ENCODE data around the gene INS.

INS gene

DNA sequence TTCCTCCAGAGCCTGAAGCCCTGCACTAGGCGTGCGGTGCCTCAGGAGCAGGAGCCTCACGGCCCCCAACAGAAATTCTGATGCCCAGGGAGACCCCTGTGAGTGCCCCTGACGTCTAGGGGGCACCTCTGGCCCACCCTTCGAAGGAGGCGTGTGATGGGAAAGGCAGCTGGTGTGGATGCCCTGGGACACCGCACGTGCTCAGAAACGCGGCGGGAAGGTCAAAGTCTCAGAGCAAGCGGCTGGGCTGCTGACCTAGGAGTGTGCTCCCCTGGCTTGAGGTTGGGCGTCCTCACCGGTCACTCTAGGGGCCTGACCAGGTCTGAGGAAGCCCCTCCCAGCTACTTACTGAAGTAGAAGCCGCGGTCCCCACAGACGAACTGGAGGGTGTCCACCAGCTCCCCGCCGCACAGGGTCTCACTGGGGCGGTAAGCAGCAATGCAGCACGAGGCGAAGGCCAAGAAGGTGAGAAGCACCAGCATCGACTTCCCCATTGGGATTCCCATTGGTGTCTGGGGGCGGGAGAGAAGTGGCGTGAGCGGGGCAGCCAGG is 25.9 kb downstream of the INS start:
- Histone ChIP-seq H3K4me1 (peaks cover 13% of the 10 kb centered on the region), H3K4me3 (ENCODE audit: low read depth, low read length) (peak overlapping the region; percentile 84), H3K36me3 (peaks cover 69% of the 10 kb centered on the region), H3K27me3 (no peaks in the 10 kb centered on the region; the same call in 1 of the 2 replicates), H3K9me3 (no peaks in the 10 kb centered on the region)
- TF ChIP-seq, protein P1, sequence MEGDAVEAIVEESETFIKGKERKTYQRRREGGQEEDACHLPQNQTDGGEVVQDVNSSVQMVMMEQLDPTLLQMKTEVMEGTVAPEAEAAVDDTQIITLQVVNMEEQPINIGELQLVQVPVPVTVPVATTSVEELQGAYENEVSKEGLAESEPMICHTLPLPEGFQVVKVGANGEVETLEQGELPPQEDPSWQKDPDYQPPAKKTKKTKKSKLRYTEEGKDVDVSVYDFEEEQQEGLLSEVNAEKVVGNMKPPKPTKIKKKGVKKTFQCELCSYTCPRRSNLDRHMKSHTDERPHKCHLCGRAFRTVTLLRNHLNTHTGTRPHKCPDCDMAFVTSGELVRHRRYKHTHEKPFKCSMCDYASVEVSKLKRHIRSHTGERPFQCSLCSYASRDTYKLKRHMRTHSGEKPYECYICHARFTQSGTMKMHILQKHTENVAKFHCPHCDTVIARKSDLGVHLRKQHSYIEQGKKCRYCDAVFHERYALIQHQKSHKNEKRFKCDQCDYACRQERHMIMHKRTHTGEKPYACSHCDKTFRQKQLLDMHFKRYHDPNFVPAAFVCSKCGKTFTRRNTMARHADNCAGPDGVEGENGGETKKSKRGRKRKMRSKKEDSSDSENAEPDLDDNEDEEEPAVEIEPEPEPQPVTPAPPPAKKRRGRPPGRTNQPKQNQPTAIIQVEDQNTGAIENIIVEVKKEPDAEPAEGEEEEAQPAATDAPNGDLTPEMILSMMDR (IDR thresholded peaks at IDR 0.05; ENCODE audit: low read depth, low read length), result no peak
- DNase-seq, result peak; percentile 14

DNA sequence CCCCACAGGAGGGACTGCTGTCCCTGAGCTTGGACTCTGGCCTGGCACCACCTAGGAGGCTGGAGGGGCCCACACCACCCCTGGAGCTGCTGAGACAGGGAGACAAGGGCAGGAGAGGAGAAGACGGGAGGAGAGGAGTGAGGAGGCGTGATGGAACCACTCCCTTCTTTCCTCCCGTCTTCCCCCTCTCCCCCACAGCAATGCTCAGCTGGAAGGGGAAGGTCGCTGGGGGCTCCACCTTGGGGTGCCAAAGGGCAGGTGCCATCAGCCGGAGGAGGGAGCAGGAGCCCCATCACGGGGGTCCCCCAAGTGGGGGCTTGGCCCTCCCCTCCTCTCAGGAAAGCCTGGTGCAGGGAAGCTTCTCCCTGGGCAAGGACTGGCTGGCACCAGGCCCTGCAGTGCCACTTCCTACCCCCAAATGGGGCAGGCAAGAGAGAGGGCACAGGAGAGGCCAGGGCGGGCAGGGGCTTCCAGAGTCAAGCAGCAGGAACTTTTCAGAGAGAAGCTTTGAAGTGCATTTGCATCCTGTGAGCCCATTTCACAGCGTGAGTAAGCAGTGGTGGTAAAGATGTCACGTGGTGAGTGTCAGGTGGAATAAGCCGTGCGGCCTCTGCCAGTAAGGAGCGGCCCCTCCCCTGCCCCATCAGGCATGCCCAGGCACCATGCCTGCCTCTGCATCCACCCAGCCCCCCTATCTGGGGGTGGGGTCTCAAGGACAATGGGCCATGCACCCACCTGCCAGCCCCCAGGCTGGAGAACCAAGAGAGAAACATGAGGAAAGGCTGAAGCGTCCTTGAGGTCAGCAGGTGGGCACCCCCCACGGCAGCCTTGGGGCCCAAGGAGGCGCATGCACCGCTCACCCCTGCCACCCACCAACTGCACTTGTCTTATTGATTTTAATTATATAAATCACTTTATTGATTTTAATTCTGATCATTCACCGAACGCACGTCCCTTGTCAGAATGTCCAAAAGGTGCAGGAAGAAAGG is 26.7 kb downstream of the INS start:
- Histone ChIP-seq H3K9me3 (no peaks in the 10 kb centered on the region), H3K36me3 (peaks cover 77% of the 10 kb centered on the region), H3K27me3 (no peaks in the 10 kb centered on the region), H3K4me1 (peaks cover 17% of the 10 kb centered on the region), H3K4me3 (ENCODE audit: low read depth, low read length) (peak overlapping the region; percentile 84)
- peak; percentile 30 for DNase-seq
- TF ChIP-seq, protein P1 (IDR thresholded peaks at IDR 0.05; ENCODE audit: low read depth, low read length), result no peak

DNA sequence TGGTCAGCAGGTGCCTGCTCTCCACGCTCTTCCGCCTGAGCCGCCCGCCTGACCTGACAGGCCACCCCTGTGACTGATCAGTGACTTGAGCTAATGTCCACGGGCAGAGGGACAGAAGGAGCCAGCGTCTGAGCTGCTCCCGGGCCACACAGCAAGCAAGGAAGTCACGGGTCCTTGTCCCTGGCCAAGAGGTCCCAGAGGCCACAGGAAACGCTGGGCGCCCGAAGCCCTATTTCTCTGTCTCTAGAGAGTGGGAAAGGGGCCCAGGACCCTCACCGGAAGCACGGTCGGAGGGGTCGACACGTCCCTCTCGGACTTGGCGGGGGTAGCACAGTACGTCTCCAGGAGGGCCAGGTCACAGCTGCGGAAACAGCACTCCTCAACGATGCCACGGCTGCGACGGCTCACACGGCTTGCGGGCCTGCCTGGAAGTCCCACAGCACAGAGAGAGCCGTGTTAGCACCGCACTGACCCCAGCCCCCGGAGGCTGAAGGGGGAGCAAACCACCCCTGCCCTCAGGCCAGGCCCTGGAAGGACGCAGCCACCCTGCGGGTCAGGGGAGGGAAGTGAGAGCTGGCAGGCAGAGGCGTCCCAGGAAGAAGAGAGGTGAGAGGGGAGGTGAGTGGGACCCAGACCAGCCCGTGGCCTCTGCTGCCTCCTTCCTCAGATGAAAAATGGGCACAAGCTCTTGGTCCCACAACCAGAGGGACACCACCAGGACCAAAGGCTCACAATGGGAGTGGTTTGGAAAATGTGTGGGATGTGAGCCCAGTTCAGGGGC is 27.6 kb downstream of the INS start:
- peak; percentile 17 for DNase-seq
- H3K4me1 ChIP-seq, result peaks cover 19% of the 10 kb centered on the region
- peaks cover 77% of the 10 kb centered on the region for H3K36me3 ChIP-seq
- H3K9me3 ChIP-seq, result no peaks in the 10 kb centered on the region
- H3K27me3 ChIP-seq, result no peaks in the 10 kb centered on the region
- TF ChIP-seq, protein P1 (IDR thresholded peaks at IDR 0.05; ENCODE audit: low read depth, low read length), result no peak
- H3K4me3 ChIP-seq (ENCODE audit: low read depth, low read length), result peak overlapping the region; percentile 84

DNA sequence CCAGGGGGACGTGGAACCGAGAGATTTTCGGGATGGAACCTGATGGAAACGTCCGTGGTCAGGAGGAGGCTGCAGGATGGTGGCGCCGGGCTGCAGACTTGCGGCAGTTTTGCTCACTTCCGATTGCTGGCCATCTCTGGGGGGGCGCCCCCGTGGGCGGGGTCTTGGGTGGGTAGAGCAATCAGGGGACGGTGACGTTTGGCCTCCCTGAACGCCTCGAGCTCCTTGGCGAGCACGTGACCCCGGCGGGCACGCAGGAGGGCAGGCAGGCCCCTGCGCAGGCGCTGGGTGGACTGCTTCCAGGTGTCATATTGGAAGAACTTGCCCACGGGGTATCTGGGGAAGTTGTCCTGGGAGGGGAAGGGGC is 28.2 kb downstream of the INS start:
- Histone ChIP-seq H3K4me1 (peaks cover 23% of the 10 kb centered on the region), H3K4me3 (ENCODE audit: low read depth, low read length) (no peak overlapping the region), H3K9me3 (no peaks in the 10 kb centered on the region), H3K36me3 (peaks cover 77% of the 10 kb centered on the region), H3K27me3 (no peaks in the 10 kb centered on the region)
- TF ChIP-seq, protein P1 (IDR thresholded peaks at IDR 0.05; ENCODE audit: low read depth, low read length), result no peak
- DNase-seq, result peak; percentile 51

DNA sequence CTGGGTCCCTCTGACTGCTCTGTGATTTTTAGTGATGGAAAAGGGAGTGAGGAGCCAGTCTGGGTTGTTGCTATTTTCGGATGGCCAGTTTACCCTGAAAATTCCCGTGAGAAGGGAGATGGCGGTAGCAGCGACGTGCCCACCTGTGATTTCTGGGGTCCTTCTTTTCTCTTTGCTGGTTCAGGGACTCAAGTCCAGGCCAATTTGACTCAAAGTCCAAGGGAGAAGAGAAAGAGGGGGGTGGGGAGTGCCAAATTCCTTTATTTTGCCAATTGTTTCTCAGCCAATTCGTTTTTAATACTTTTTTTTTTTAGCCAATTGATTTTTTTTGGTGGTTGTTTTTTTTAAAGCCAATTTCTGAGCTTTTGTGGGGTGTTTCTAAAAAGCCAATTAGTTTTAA is 28.8 kb downstream of the INS start:
- Histone ChIP-seq H3K4me1 (peaks cover 27% of the 10 kb centered on the region), H3K4me3 (ENCODE audit: low read depth, low read length) (no peak overlapping the region), H3K9me3 (no peaks in the 10 kb centered on the region), H3K36me3 (peaks cover 72% of the 10 kb centered on the region), H3K27me3 (no peaks in the 10 kb centered on the region)
- TF ChIP-seq, protein P1 (IDR thresholded peaks at IDR 0.05; ENCODE audit: low read depth, low read length), result no peak
- peak; percentile 9 for DNase-seq
